DMS53 treated with DMSO at 0.1 percent for 48 hours (cell line): ENCODE measurements around the gene CD177.
A peak's percentile ranks its signal among the peaks of the same experiment; 100 is the strongest.
"Not testable (repeated sequence)": the region's sequence is repeated elsewhere in the genome, so short reads cannot be mapped to it uniquely, and the experiment has no call there.

Experiments
- DNase-seq: peaks from one replicate; lab custom pipeline; 2025; ENCODE audit not compliant: unreplicated experiment; lab: John Stamatoyannopoulos, UW

Gene CD177

DNA sequence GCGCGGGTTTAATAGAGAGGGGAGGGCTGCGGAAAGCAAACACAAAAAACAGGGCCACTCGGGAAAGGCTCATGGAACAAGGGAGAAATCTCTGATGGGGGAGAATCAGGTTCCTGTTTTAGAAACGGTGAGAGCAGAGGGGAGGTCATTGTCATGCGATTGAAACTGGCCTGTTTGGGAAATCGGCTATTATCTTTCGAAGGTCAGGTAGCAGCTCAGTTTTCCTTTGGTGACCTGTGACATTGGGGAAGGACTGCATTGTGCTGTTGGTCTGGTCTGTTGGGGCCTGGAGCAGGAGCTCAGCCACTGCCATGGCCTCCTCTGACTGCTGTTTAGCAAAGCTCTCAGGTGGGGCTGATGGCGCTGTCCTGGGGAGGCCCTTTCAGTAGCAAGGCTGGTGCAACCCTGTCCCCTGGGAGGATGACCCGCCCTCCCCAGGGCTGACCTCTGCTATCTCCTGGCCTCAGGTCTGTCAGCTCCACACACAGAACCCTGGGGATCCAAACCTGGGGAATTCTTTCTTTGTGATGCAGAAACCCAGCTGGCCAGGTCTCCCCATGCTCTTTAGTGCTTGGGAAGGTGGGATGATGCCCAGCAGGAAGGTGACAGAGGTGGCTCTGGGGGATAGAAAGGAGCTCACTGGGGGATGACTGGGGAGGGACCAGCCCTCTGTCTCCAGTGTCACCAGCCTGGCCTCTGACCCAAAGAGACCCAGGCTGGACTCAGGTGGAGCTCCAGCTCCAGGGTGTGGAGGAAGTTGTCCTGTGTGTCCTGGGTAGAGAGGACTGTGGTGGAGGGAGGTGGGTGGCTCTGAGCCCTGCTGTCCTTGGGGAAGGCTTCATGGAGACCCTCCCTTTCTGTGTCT, 21.2 kb upstream of the CD177 start:
- DNase-seq = no peak

DNA sequence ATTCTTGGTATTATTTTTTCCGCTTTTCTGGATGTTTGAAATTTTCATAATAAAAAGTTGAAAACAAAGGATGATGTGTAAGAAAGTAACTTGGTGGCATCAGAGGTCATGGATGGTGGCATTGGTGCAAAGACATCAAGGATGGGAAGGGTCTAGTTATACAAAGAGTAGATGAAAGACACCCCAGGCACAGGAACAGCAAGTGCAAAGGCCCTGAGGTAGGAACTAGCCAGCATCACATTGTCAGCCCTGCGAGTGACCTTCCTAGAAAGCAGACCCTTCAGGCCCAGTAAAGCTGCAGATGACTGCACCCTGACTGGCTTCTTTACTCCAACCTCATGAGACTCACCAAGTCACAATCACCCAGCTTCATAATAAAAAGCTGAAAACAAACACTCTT, 17.0 kb upstream of the CD177 start:
- not testable (repeated sequence) for DNase-seq

DNA sequence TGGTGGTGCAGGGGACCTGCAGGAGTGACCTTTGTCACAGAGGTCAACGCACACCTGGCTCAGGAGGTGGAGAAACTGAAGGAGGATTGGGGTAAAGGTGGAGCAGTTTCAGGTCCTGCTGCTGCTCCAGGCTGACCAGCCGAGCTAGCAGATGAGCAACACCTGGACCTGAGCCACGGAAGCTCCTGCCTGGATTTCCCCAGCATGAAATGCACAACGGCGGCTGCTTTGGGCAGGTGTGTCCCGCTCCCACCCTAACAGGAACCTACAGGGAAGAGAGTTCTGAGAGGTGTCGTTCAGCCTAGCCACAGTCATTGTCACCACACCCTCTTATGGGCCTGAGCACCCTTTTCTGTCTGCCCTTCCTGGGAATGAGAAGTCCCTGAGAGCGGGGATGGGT, 15.7 kb upstream of the CD177 start:
- DNase-seq = no peak

DNA sequence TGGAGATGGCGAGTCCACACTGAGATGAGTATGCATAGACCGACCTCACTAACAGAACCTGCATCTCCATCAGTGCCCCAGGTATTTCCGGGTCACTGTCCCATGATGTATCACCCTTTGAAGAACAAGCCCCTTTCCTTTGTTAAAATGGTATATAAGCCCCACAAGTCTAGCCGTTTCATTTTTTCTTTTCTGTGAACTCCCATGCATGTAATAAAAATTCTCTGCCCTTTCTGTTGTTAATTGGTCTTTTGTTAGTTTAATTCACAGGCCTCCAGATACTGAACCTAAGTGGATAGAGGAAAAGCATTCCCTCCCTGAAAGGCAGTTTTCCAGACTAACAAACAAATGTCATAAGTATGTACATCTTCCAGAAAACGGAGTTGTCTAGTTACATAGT, 15.0 kb upstream of the CD177 start:
- DNase-seq = no peak

DNA sequence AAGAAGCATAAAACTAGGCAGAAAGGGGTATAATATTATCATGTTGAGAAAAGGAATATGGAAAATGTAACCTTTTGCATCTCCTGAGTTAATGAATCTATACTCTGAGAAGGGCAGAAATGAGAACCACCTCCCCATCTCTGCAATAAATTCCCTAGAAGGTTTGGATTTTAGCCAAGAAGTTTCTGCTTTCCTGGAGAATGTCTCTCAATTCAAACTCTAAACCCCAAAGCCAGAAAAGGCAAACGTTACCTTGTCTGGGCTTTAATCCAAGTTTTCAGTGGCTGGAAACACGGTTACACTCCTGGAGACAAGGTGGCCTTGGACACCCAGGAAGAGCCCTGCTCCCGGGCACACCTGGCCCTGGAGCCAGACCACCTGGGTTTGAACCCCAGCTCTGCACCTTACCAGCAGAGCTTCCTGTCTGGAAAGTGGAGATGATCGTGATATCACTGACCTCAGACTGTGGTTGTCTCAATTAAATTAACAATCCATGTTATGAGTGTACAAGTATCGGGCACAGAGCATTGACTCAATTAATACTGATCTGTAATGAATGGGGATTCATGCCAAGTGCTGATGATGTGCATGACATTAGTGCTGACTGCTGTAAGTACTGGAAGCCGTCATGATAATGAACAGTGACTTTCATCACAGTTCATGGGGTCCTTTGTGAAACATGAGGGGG, 14.1 kb upstream of the CD177 start:
- DNase-seq = not testable (repeated sequence)

DNA sequence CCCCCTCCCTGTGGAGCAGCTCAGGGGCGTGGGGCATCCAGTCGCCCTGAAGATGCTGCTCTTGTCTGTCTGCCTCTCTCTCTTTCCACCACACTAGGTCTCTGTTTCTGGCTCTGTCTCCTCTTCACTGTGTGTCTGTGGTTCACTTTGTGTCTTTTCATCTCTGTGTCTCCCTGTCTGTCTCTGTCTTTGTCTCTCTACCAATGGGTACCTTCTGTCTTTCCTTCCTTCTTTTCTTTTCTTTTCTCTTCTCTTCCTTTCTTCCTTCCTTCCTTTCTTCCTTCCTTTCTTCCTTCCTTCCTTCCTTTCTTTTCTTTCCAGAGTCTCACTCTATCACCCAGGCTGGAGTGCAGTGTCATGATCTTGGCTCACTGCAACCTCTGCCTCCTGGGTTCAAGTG, 13.4 kb upstream of the CD177 start:
- DNase-seq = not testable (repeated sequence)

DNA sequence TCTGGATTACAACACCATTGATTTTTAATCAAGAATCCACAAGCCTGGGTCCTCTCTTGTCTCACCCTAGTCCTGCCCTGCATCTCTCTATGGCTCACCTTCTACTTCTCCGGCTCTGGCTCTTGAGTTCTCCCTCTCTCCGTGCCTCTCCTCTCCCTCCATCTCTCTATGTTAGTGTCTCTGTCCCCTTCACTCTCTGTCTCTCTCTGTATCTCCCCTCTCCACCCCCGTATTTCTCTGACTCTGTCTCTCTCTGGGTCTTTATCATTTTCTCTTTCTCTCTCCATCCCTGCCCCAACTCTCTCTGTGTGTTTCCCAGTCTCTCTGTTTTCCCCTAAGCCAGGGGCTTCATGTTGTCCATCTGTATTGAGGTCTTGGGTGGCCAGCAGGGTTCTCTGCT, 12.4 kb upstream of the CD177 start:
- DNase-seq = not testable (repeated sequence)

DNA sequence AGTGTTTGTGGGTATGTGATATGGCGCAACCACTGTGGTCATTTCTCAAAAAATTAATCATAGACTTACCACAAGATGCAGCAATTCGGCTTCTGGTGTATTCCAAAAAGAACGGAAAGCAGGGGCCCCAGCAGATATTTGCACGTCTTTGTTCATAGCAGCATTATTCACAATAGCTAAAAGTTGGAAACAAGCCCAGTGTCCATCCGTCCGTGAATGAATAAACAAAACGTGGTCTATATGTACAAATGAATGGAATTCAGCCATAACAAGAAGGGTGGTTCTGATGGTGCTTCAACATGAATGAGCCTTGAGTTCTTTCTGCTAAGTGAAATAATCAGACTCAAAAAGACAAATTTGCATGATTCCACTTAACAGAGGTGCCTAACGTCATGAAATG, 11.4 kb upstream of the CD177 start:
- peak; percentile 84 for DNase-seq

DNA sequence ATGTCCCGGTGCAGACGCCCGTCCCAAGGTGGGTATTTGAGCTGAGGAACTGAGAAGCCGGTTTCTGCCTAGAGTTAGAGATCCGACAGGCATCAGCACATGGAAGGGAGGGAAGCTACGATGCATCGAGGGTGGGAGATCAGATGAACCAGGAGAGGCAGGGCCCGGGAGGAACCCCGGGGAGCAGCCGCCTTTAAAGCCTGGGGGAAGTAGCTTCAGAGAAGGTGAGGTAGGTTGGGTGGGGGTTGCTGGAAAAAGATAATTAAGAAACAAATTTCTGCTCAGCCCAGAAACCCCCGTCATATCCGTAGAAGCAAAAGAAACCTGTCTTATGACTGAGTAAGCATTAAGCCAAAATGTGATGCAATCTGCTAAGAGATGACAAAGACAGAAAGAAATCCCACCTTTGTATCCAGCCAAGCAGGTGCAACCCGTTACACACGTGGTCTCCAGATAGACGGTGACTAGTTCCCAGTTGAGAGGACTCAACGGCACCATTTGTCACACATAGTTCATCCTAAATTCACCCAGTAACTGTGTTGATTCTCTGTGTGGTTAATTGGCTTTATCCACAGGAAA, 9.1 kb upstream of the CD177 start:
- DNase-seq = not testable (repeated sequence)

DNA sequence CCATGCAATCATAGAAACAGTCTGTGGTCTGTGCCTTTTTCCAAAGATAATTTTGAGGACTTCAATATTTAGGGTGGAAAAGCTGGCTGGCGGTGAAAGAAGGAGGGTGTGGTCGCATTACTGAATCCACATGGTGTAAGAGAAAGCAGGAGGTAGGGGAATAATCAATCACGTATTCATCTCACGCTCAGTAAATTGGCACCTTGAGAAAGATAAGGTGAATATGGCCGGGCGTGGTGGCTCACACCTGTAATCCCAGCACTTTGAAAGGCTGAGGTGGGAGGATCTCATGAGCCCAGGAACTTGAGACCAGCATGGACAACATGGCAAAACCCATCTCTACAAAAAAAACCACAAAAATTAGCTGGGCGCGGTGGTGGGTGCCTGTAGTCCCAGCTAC, 3.7 kb upstream of the CD177 start:
- DNase-seq = not testable (repeated sequence)

DNA sequence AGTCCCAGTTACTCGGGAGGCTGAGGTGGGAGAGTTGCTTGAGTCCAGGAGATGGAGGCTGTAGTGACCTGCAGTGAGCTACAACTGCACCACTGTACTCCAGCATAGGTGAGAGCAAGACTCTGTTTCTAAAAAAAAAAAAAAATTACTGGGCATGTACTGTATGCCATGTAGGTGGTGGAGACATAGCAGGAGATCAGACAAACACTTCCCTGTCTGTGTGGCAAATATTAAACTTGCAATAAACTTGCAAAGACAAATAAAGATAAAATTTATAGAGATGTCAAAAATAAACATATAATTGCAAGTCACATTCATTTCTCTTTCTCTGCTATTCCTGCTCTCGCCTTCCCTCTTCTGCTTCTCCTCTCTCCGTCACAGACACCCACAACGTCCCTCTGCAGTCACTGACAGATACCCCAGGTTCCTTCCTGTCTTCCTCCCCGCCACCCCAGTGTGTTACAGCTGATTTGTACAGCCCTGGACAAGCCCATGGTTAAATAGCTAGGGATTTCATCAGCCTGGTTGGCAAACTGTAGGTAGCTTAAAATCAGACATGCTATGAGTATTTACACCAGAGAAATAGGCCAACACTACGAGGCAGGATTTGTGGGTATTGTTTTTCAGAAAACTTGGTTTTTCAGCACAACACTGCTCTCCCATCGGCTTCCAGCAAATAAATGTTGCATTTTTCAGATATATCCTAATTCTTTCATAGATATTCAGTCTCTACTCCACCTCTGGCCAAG, 1.3 kb upstream of the CD177 start:
- DNase-seq = no peak

DNA sequence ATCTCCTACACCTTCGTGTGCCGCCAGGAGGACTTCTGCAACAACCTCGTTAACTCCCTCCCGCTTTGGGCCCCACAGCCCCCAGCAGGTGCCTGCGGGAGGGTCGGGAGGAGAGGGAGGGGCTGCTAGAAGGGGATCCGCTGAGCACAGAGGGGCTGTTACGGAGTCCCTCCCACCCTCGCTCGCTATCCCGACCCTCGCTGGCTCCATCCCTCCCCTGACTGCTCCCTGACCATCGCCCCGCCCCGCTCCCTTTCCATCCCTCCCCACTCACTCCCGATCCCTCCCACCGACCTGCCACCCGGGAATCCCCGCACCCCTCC, 780 bp downstream of the CD177 start:
- no peak for DNase-seq

DNA sequence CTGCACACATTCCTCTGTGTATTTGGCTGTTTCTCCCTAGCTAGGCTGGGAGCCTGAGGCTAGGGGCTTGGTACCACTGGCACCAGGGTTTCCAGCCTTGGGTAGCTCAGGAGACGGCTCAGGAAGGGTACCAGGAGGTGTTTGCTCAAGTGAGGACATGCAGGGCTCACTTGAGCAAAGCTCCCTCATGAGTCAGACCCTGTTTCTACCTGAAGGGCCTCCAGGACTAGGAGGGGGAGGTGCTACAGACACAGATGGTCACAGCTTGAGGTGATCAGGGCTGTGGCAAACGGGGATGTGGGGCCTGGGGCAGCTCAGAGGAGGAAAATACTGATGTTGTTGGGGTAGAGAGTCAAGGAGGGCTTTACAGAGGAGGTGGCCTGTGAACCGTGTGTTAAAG, 3.3 kb downstream of the CD177 start:
- DNase-seq = not testable (repeated sequence)

DNA sequence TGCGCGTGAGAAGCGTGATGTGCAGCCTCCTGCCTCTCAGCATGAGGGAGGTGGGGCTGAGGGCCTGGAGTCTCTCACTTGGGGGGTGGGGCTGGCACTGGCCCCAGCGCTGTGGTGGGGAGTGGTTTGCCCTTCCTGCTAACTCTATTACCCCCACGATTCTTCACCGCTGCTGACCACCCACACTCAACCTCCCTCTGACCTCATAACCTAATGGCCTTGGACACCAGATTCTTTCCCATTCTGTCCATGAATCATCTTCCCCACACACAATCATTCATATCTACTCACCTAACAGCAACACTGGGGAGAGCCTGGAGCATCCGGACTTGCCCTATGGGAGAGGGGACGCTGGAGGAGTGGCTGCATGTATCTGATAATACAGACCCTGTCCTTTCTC, 8.7 kb downstream of the CD177 start:
- DNase-seq = no peak

DNA sequence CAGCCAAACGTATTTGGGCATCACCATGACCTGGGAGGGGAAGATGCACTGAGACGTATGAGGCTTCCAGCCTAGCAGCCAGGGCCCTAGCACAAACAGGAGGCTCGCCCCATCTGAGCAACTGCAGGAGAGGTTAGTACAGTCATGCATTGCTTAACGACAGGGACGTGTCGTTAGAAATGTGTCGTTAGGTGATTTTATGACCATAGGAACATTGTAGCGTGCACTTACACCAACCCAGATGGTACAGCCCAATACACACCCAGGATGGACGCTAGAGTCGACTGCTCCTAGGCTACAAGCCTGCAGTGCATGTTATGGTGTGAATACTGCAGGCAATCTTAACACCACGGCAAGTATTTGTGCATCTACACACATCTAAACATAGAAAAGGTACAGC, 9.3 kb downstream of the CD177 start:
- DNase-seq = no peak

DNA sequence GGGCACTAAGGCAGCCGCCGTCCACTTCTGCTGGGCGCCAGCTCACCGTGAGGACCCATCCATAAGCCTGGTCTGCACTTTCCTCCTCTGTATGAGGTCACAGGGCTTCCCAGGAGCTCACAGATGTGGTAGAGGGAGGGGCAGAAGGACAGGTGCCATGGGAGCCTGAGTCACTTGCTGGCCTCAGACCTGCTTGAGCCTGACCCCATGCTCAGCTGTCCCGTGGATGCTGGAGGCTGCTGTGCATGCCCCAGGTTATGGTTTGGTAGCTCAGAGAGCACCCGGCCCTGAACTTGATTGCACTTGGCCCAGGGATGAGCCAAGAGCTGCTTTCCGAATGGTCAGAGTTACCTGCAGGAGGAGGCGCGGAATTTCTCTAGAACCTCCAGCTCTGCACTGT, 12.2 kb downstream of the CD177 start:
- DNase-seq = not testable (repeated sequence)

DNA sequence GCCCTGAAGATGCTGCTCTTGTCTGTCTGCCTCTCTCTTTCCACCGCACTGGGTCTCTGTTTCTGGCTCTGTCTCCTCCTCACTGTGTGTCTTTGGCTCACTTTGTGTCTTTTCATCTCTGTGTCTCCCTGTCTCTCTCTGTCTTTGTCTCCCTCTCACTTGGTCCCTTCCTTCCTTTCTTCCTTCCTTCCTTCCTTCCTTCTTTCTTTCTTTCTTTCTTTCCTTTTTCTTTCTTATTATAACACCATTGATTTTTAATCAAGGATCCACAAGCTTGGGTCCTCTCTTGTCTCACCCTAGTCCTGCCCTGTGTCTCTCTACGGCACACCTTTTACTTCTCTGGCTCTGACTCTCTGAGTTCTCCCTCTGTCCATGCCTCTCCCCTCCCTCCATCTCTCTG, 14.3 kb downstream of the CD177 start:
- no peak for DNase-seq

DNA sequence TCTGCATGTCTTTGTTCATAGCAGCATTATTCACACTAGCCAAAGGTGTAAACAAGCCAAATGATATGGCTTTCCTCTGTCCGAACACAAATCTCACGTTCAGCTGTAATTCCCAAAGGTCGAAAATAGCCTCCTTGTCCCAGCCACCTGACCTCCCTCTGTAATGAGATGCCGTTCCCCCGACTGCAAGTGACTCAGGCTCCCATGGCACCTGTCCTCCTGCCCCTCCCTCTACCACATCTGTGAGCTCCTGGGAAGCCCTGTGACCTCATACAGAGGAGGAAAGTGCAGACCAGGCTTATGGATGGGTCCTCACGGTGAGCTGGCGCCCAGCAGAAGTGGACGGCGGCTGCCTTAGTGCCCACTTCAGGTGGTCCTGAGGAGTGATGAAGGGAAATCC, 15.4 kb downstream of the CD177 start:
- peak; percentile 37 for DNase-seq

DNA sequence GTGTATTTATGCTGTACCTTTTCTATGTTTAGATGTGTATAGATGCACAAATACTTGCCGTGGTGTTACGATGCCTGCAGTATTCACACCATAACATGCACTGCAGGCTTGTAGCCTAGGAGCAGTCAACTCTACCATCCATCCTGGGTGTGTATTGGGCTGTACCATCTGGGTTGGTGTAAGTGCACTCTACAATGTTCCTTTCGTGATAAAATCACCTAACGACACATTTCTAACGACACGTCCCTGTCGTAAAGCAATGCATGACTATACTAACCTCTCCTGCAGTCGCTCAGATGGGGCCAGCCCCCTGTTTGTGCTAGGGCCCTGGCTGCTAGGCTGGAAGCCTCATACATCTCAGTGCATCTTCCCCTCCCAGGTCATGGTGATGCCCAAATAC, 18.4 kb downstream of the CD177 start:
- DNase-seq = no peak

DNA sequence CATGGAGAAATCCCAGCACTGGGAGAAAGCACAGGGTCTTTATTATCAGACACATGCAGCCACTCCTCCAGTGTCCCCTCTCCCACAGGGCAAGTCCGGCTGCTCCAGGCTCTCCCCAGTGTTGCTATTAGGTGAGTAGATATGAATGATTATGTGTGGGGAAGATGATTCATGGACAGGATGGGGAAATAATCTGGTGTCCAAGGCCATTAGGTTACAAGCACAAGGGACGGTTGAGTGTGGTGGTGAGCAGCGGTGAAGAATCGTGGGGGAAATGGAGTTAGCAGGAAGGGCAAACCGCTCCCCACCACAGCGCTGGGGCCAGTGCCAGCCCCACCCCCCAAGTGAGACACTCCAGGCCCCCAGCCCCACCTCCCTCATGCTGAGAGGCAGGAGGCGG, 19.0 kb downstream of the CD177 start:
- no peak for DNase-seq

DNA sequence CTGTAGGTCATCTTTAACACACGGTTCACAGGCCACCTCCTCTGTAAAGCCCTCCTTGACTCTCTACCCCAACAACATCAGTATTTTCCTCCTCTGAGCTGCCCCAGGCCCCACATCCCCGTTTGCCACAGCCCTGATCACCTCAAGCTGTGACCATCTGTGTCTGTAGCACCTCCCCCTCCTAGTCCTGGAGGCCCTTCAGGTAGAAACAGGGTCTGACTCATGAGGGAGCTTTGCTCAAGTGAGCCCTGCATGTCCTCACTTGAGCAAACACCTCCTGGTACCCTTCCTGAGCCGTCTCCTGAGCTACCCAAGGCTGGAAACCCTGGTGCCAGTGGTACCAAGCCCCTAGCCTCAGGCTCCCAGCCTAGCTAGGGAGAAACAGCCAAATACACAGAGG, 24.1 kb downstream of the CD177 start:
- DNase-seq = not testable (repeated sequence)

DNA sequence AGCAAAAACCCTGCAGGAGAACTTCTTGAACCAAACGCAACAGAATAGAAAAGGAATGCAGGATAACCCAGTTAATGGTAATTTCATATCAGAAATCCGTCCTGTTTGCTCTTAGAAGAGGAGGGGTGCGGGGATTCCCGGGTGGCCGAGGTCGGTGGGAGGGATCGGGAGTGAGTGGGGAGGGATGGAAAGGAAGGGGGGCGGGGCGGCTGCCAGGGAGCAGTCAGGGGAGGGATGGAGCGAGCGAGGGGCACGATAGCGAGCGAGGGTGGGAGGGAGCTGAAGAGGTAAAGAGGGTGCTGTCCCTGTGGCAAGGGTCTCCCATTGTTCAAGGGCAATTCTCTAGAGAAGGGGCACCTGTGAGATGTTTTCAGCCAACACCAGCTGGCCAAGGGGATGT, 26.5 kb downstream of the CD177 start:
- DNase-seq = no peak
